ENCODE measurements around the gene EPPIN.
"Not testable (repeated sequence)": the region's sequence is repeated elsewhere in the genome, so short reads cannot be mapped to it uniquely, and the experiment has no call there.

Gene EPPIN

DNA sequence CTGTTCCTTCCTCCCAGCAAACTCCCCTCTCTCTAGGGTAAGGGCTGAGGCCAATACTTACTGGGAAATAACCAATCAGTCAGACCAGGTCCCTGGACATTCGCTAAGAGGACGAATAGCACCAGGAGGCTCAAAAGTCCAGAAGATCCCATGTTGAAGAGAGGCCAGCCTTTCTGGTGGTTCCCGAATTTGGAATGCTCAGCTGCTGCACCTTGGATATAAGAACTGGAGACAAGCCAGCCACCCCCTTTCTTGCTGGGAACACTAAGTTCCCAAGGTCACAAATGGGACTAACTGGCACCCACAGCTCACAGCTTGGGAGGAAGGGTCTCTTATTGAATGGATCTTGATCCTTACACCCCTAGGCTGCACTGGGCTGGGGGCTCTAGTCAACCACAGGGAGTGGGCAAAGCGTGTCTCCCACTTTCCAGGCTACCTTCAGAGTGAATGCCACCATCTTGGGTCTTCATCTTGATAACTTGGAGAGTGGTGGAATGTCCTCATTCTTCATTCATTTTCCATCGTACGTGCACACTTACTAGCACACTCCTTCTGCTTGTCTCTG lies at the start of gene EPPIN:
Gene EPPIN (minus strand): TSS at position 196 of the 565 bp plus-strand sequence. CDS start 44 bp downstream, at position 152.
- no peak for DNase-seq (ENCODE audit: low spot score)

DNA sequence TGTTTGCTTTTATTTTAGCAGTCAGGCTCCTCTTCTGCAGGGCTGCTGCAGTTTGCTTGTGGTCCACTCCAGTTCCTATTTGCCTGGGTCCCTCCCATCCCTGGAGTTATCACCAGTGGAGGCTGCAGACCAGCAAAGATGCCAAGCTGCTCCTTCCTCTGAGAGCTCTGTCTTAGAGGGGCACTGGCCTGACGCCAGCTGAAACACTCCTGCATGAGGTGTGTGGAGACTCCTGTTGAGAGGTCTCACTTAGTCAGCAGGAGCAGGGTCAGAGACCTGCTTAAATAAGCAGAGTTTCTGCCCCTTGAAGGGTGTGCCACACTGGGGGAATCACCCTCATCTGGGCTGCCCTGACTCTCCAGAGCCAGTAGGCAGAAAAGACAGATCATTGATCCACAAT lies 48.0 kb upstream of the EPPIN start:
- DNase-seq (ENCODE audit: low spot score): no peak

DNA sequence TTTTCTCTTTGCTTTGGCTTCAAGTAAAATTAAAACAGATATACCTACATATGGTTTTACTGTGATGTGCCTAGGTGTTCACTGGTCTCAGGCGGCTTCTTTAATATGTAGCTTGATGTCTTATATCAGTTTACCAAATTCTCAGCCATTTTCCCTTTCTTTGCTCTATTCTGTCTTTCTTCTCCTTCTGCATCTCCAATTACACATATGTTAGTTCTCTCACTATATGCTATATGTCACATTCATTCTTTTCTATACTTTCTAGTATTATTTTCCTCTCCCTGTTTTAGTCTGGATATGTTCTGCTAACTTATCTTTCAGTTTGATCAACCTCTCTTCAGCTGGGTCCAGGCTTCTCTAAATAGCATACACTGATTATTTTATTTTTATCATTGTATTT lies 46.3 kb upstream of the EPPIN start:
- no peak for DNase-seq (ENCODE audit: low spot score)

DNA sequence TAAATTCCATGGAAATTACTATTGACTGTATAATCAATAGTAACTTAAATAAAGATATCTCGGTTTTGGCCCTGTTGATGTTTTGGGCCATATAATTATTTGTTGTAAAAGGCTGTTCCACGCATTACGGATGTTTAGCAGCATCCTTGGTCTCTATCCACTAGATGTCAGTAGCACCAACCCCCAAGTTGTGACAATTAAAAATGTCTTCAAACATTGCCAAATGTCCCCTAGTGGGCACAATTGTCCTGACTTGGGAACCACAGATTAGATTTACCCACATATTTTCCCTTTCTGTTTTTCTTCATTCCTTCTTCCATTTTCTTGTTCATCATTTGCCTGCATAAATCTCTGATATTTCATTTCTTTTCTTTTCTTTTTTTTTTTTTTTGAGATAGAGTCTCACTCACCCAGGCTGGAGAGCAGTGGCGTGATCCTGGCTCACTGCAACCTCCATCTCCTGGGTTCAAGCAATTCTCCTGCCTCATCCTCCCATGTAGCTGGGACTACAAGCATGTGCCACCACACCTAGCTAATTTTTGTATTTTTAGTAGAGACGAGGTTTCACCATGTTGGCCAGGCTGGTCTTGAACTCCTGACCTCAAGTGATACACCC lies 45.5 kb upstream of the EPPIN start:
- DNase-seq (ENCODE audit: low spot score): no peak

DNA sequence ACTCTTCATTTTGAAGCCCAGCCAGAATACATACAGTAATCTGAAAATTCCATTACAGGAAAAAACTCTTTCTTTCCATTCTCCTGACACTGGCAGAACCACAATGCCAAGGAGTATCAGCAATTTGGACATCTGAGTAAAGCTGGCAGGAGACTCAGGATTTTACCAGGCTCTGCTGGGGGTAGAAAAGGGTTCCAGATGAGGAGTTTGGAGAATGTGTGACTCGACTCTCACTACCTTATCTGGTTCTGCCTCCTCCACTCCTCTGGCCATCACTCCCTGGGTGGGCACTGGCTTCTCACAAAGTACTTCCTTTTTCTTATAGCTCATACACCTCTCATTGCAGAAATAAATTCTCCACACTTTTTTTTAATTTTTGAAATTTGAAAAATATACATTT lies 42.5 kb upstream of the EPPIN start:
- no peak for DNase-seq (ENCODE audit: low spot score)

DNA sequence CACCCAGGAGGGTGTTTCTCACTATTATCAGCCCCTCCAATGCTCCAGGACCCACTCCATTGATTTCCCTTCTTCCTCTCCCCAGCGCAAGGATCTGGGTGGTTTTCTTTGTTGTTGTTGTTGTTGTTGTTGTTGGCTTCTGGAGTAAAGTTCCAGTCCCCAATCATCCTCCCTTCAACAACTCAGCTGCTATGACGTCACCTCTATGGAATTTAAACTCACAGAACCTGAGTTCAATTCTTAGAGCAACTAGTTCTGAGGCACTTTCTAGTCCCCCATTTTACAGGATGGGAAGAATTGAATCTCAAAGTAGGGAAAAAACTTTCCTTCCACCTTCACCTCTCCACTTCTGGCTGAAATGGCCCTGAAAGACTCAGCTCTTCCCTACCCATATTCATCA lies 41.6 kb upstream of the EPPIN start:
- DNase-seq (ENCODE audit: low spot score): no peak

DNA sequence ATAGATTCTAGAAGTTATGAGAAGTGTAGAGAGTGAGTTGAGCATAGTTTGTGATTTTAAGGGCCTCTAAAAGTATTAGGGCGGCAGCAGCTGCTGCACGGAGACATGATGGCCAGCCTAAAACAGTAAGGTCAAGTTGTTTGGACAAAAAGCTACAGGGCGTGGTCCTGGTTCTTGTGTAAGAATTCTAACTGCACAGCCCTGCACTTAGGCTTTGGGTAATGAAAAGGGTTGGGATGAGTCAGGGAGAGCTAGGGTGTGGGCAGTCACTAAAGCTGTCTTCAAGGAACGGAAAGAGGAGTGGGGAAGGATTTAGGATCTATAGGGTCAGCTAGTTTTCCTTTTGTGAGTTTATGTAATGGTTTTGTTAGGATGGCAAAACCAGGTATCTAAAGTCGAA lies 38.8 kb upstream of the EPPIN start:
- DNase-seq (ENCODE audit: low spot score): not testable (repeated sequence)

DNA sequence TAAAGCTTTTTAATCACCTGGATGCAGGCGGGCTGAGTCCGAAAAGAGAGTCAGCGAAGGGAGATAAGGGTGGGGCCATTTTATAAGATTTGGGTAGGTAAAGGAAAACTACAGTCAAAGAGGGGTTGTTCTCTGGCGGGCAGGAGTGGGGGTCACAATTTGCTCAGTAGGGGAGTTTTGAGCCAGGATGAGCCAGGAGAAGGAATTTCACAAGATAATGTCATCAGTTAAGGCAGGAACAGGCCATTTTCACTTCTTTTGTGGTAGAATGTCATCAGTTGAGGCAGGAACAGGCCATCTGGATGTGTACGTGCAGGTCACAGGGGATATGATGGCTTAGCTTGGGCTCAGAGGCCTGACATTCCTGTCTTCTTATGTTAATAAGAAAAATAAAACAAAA lies 37.1 kb upstream of the EPPIN start:
- not testable (repeated sequence) for DNase-seq (ENCODE audit: low spot score)

DNA sequence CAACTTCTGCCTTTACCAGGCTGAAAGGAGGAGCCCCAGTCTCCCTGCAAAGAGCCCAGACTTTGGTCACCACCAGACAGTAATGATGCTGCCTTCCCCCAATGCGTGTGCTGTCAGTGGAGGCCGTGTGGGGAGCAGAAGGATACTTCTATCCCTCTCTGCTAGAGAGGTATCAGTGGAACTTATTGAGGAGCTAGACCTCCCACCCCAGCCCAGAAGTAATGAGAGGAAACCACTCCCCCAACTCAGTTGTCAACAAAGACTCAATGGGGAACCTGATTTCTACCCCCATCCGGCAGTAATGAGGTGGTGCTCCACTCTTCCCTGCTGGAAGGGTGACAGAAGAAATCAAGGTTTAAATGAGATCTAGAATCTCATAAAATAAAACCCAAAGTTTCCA lies 36.3 kb upstream of the EPPIN start:
- no peak for DNase-seq (ENCODE audit: low spot score)

DNA sequence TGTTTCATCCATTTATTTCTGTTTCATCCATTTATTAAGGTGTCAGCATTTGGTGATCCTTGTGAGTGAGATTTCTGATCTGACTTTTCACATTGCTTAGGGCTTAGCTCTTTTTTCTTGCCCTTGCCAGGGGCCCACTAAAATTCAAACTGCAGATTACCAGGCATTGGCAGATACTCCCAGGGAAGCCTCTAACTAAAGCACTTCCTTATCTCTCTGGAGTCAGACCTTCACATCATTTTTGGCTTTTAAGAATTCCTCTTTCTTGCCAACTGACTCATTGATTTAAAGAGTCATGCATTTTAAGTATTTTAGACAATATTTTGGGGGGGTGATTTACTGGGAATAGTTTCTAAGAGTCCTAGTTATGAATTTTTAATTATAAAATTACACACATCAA lies 34.5 kb upstream of the EPPIN start:
- DNase-seq (ENCODE audit: low spot score): no peak

DNA sequence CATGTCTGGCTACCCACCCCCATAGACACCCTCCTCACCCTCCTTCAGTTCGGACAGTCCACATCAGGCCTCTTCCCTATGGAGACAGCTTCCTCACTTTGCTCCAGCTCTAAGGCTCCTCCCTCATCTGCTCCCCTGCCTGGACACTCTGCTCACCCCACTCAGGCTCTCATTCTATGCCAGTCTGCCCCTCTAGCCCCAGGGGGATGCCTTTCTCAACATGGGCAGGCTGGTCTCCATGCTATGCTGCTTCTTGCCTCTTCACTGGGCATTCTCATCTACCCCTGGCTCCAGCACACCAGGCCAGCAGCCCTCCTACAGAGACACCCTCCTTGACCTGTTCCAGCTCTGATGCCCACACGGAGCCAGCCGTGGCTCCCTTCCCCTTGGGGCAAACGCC lies 32.0 kb upstream of the EPPIN start, which contains the start of gene WFDC8:
Gene WFDC8 (minus strand): TSS at position 101 of the 400 bp plus-strand sequence. CDS start 37 bp downstream, at position 64.
- no peak for DNase-seq (ENCODE audit: low spot score)

DNA sequence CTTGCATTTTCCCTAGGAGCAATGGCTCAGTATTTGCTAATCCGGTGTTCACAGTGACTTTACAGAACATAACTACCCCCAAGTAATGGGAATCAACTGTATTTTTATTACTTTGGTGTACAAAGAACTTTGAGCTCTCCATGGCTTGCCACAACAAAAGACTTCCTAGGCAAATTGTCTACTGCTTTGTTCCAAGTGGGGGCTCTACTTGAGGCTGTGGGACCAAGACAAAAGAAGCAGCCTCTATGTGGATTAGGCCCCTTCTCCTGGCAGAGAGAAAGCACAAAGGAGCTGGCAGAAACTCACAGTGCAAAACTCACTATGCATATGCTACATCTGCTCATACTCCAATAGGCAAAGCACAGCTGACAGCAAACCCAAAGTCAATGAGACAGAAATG lies 31.0 kb upstream of the EPPIN start:
- no peak for DNase-seq (ENCODE audit: low spot score)

DNA sequence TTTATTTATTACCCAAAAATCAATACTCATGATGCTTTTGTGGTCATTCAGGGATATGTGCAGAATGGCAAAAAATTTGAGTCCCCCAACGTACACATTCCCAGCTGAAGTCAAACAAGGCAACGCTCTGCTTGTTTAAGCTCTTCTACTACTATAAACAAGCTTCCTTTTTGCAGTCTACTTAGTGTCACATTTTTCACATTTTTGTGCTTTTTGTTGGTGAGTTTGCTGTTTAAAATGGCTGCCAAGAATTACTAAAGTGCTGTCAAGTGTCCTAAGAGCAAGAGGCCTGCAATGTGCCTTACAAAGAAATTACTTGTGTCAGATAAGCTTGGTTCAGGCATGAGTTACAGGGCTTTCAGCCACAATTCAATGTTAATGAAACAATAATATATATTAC lies 29.8 kb upstream of the EPPIN start:
- DNase-seq (ENCODE audit: low spot score): no peak

DNA sequence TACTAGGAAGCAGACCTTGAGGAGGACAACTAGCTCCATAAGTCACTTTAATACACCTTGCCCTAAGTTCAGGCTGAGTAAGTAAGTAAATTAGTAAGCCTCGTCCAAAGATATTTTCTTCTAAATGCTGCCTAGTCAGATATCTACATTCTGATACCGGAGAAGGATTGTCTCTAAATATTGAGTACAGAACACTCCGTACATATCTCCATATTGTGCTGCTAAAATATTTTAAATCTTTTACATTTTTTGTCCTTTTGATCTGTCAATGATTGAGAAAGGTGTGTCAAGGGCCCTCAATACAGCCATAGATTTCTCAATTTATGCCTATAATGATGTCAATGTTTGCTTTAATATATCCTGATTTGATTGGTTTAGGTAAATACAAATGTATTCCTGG lies 28.7 kb upstream of the EPPIN start:
- DNase-seq (ENCODE audit: low spot score): no peak

DNA sequence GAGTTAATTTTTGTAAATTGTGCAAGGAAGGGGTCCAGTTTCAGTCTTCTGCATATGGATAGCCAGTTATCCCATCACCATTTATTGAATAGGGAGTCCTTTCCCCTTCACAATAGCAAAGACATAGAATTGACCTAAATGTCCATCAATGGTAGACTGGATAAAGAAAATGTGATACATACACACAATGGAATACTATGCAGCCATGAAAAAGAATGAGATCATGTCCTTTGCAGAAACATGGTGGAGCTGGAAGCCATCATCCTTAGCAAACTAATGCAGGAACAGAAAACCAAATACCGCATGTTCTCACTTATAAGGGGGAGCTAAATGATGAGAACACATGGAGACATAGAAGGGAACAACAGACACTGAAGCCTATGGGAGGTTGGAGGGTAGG lies 22.4 kb upstream of the EPPIN start:
- not testable (repeated sequence) for DNase-seq (ENCODE audit: low spot score)

DNA sequence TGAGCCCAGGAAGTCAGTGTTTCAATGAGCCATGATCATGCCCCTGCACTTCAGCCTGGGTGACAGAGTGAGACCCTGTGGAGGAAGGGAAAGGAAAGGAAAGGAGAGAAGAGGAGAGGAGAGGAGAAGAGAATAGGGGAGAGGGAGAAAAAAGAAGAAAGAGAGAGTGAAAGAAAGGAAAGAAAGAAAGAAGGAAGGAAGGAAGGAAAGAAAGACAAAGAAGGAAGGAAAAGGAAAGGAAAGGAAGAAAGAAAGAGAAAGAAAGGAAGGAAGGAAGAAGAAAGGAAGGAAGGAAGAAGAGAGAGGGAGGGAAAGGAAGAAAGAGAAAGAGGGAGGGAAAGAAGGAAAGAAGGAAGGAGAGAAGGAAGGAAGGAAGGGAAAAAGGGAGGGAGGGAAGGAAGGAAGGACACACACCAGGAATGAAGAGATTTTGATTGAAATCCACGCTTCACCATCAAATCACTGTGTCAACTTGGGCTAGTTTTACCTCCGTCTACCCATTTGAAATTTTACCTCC lies 17.6 kb upstream of the EPPIN start:
- no peak for DNase-seq (ENCODE audit: low spot score)

DNA sequence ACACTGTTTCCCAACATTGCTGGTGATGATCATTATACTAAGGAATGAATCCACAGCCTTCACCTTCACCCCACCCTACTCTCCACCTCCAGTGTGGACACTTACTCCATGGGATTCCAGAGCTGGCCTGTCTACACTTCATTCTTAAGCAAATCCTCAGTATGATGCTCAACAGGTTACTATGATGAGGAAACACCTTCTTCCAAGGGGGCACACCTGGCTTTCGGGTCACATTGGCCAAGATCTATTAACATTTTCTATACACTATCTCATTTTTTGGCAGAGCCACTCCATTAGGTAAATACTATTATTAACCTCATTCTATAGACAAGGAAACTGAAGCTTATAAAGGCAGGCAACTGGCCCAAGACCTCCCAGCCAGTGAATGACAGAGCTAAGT lies 8.0 kb upstream of the EPPIN start:
- no peak for DNase-seq (ENCODE audit: low spot score)

DNA sequence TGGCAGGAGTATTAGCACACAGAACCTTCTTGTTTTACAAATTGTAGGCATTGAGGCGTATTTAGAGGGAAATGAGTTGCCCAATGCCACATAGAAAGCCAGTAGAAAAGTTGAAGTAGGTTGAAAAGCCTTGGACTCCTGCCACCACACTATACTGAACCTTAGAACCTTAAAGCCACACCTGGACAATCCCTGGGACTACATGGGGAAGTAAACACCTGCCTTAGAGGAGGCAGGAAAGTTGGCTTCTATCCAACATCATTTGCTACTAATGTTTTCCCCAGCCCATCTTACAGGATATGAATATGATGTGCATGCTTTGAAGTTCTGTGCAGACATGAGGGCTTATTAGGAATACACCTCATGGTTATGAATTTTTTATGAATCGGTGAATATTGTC lies 5.3 kb upstream of the EPPIN start:
- DNase-seq (ENCODE audit: low spot score): no peak

DNA sequence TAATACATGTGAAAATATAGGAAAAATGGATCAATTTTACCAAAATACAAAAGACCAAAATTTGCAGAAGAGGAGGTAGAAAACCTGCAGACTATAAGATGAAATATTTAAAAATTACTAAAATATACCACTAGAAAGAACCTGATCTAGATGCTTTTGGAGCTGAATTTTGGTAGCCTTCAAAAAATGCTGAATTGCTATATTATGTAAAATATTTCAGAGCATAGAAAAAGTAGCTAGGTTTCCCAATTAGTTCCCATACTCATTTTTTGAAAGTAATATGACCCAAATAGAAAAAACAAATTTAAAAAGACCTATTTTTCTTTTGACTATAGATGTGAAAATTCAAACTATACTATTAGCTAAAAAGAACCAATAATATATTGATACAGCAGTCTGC lies 3.6 kb upstream of the EPPIN start:
- no peak for DNase-seq (ENCODE audit: low spot score)

DNA sequence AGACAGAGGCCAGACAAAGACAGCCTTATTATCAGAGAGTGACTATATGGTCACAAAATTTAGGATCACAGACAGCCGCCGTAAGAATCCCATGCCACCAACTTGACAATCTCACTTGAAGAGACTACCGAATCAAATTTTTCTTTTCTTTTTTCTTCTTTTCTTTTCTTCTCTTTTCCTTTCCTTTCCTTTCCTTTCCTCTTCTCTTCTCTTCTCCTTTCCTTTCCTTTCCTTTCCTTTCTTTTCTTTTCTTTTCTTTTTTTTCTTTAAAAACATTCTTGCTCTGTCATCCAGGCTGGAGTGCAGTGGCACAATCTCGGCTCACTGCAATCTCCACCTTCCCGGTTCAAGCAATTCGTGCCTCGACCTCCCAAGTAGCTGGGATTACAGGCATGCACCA lies 1.2 kb upstream of the EPPIN start:
- no peak for DNase-seq (ENCODE audit: low spot score)

DNA sequence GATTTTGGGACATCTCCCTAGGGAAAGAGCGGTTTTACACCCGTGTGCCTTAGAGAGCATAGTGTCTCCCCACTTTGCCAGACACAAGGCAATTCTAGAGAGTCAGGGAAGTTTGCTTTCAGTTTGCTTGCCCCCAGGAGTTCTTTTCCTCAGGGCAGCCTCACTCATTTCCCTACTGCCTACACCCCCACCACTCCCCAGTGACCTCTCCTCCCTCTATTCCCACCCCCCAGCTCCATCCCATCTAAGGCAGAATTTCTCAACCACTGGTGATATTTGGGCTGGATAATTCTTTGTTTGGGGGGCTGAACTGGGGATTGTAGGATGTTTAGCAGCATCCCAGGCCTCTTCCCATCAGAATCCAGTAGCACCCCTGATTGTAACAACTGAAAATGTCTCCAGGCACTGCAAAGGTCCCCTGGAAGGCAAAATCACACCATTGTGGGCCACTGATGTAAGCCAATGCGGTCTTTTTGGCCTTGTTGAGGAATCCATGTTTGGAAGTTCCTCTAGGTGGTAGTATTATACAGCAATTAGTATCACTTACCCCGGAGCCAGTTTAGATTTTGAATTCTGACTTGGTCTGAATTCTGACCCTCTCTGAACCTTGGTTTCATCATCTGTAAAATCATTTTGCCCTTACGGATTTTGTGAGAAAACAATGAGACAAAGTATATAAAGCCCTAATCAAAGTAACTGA lies 1.3 kb downstream of the EPPIN start:
- DNase-seq (ENCODE audit: low spot score): no peak

DNA sequence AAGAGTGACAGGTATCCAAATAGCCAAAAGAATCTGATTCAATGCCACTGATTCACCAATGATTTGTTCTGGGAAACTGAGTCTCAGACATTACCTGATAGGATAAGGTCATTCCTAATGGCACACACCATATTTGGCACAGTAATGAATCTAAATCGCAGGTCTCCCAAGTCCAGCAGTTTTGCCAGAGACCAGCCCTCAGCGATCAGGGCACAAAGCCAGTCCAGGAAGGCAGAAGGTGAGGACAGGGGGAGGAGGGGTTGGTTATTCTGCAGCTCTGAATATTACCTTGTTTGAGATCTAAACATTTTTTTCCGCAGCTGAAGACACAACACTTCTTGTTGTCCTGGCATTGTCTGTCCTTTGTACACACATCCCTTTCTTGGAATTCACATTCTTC lies 1.9 kb downstream of the EPPIN start:
- DNase-seq (ENCODE audit: low spot score): no peak

DNA sequence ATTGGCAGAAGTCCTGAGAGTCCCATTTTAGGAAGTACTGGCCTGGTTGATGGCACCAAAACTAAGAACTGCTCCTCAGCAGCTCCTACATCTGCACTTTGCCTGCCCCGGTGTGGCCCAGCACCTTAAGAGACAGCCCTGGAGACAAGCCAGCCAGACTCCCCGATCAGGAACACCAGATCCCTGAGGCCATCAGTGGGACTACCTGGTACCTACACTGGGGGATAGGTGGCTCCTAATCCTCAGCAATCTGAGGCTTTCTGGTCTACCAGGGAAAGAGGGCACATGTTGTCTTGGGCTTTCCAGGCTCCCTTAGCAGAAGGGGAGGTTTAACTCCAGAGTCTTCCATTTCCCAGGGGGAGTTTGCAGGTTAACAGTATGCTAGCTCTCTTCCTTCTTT lies 7.8 kb downstream of the EPPIN start, which contains the start of gene WFDC6:
Gene WFDC6 (minus strand): TSS at position 101 of the 400 bp plus-strand sequence. CDS start 75 bp downstream, at position 26.
- no peak for DNase-seq (ENCODE audit: low spot score)

Data from hematopoietic multipotent progenitor cell treated with erythropoietin and hydrocortisone succinate and interleukin-3 and kit ligand, for 17 days (in vitro differentiated cells).